ENCODE data around the gene RPL13A.
A peak's percentile ranks its signal among the peaks of the same experiment; 100 is the strongest.
"Not testable (repeated sequence)": the region's sequence is repeated elsewhere in the genome, so short reads cannot be mapped to it uniquely, and the experiment has no call there.

Gene RPL13A

DNA sequence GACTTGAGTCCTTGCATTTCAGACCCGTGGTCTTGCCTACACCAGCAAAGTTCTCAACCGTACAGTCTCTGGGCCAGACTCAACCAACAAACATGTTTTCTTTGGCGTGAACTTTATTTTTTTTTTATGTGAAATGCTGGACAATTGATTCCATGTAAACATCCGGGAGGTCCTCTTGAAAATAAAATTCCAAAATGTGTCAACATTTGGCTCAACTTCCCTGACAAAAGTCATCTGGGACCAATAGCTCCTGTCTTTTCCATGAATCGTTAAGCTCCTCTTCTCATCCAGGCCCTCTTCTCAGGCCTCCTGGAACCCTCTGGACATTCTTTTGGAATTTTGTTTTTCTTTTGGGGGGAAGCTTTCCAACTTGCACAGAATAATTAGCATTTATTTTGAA is 31.6 kb upstream of the RPL13A start:
- DNase-seq (ENCODE audit: low read depth in 4 of 4, low spot score in 1 of 4): no peak

DNA sequence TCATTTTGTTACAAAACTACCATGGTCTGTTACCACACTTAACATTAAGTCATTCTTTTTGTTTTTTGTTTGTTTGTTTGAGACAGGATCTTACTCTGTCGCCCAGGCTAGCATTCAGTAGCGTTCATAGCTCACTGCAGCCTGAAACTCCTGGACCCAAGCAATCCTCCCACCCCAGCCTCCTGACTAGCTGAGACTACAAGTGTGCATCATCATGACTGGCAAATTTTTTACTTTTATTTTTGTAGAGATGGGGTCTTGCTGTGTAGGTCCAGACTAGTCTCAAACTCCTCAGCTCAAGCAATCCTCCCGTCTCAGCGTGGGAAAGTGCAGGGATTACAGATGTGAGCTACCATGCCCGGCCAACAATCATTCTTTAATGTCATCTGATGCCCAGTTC is 31.1 kb upstream of the RPL13A start:
- DNase-seq (ENCODE audit: low read depth in 4 of 4, low spot score in 1 of 4): no peak

DNA sequence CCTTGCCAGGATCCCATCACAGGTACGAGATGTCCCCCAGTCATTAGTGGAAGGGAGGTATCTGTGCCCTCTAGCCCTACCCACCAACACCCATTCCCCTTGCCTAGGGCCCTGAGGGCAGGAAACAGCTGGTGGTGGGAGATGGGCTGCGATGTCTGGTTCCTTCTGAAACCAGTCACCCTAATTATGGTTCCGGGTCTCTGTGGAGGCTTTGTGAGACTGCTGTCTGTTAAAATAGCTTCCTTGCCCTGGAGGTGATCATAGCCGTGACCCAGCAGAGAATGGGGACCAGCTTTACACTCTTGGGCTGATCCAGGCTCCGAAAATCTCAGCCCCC is 28.9 kb upstream of the RPL13A start:
- DNase-seq (ENCODE audit: low read depth in 4 of 4, low spot score in 1 of 4): no peak

DNA sequence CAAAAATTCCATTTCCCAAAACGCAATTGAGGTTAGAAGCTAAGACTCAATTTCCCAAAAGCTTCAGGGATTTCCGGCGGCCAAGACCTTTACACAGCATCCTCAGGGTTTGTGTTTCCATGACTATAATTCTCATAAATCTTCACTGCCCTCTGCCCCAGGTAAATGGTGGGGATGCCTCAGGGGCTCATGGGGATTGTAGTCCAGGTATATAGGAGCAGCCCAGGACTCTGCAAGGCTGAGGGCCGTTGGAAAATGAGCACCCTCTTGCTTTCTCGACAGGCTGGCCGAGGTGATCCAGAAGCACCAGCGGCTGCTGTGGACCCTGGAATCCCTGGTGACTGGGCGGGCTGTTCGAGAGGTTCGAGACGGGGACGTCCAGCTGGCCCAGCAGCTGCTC is 28.0 kb upstream of the RPL13A start:
- DNase-seq (ENCODE audit: low read depth in 4 of 4, low spot score in 1 of 4): no peak

DNA sequence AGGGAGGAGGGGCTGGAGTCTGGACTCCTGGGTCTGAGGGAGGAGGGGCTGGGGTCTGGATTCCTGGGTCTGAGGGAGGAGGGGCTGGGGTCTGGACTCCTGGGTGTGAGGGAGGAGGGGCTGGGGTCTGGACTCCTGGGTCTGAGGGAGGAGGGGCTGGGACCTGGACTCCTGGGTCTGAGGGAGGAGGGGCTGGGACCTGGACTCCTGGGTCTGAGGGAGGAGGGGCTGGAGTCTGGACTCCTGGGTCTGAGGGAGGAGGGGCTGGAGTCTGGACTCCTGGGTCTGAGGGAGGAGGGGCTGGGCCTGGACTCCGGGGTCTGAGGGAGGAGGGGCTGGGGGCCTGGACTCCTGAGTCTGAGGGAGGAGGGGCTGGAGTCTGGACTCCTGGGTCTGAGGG is 26.3 kb upstream of the RPL13A start:
- not testable (repeated sequence) for DNase-seq (ENCODE audit: low read depth in 4 of 4, low spot score in 1 of 4)

DNA sequence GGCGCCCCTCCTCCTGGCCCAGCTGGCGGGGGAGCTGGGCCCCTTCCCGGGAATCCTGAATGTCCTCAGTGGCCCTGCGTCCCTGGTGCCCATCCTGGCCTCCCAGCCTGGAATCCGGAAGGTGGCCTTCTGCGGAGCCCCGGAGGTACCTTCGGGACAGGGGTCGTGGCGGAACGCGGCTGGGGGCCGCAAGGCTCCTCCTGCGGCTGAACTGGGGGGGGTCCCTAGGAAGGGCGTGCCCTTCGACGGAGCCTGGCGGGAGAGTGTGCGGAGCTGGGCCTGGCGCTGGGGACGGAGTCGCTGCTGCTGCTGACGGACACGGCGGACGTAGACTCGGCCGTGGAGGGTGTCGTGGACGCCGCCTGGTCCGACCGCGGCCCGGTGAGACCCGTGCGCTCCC is 25.8 kb upstream of the RPL13A start:
- DNase-seq (ENCODE audit: low read depth in 4 of 4, low spot score in 1 of 4): no peak

DNA sequence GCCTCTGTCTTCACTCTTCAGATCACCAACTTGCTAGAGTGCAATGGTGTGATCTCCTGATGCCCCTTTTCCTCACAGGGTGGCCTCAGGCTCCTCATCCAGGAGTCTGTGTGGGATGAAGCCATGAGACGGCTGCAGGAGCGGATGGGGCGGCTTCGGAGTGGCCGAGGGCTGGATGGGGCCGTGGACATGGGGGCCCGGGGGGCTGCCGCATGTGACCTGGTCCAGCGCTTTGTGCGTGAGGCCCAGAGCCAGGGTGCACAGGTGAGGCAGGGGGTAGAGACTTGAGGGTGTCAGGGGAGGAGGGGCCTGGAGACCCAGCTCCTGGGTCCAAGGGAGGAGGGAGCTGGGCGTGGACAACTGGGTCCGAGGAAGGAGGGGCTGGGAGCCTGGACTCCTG is 24.9 kb upstream of the RPL13A start:
- no peak for DNase-seq (ENCODE audit: low read depth in 4 of 4, low spot score in 1 of 4)

DNA sequence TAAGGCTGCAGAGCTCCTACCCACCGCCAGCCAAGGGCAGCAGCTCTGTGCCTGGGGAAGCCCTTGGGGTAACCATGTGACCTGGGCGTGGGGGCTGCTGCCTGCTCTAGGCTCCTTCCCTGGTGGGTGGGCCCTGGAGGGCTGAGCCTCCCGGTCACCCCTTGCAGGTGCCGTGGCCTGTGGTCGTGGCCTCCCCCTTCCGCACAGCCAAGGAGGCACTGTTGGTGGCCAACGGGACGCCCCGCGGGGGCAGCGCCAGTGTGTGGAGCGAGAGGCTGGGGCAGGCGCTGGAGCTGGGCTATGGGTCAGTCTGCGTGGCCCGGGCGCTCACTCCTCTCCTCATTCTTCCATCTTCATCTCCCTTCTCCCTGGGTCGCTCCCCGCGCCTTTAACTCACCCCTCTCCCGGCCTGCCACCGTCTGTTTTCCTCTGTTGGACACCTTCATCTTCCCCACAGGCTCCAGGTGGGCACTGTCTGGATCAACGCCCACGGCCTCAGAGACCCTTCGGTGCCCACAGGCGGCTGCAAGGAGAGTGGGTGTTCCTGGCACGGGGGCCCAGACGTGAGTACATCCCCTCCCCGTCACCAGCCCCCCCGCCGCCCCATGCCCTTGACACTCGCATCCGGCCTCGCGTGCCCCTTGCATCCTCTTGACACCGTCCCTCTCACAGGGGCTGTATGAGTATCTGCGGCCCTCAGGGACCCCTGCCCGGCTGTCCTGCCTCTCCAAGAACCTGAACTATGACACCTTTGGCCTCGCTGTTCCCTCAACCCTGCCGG is 23.3 kb upstream of the RPL13A start:
- DNase-seq (ENCODE audit: low read depth in 4 of 4, low spot score in 1 of 4): no peak

DNA sequence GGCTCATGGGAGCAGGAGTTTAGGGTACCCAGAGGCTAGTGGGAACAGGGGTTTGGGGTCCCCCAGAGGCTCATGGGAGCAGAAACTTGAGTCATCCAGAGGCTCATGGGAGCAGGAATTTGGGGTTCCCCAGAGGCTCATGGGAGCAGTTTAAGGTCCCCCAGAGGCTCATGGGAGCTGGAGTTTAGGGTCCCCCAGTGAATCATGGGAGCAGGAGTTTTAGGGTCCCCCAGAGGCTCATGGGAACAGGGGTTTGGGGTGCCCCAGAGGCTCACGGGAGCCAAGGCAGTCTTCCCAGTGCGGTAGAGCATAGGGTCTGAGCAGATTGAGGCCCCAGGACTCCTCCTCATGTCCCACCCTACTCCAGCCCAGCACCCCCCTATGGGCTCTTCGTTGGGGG is 22.0 kb upstream of the RPL13A start:
- DNase-seq (ENCODE audit: low read depth in 4 of 4, low spot score in 1 of 4): no peak

DNA sequence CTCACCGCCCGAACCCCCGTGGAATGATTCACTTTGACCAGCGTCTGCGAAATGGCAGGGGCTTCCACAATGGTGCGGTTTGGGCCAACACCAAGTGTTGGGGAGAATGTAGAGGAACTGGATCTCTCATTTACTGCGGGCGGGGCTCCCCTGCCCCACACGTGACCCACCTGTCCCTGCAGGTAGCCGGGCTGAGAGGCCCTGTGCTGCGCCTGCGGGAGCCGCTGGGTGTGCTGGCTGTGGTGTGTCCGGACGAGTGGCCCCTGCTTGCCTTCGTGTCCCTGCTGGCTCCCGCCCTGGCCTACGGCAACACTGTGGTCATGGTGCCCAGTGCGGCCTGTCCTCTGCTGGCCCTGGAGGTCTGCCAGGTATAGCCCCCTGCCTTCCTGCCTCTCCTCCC is 19.2 kb upstream of the RPL13A start:
- no peak for DNase-seq (ENCODE audit: low read depth in 4 of 4, low spot score in 1 of 4)

DNA sequence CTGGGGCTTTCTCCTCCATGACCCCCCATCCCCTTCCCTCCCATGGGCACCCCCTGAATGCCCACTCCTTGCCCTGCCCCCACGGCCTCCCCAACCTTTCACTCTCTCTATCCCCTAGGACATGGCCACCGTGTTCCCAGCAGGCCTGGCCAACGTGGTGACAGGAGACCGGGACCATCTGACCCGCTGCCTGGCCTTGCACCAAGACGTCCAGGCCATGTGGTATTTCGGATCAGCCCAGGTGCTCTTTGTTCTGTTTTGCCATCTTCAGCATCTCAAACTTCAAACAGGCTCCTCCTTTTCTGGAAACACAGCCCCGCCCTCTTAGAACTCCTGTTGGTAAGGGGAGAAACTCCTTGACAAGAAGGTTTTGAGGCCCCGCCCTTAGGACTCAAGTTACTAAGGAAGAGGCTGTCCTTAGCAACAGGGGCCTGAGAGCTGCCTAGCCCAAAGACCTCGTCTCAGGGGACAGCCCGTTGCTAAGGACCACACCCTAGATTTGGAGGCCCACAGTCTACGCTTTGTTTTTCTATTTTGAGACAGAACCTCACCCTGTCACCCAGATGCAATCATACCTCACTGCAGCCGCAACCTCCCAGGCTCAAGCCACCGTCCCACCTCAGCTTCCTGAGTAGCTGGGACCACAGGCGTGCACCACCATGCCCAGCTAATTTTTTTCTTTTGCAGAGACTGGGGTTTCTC is 18.5 kb upstream of the RPL13A start:
- peak in 1 of 4 experiments; percentile 44 for DNase-seq (ENCODE audit: low read depth in 4 of 4, low spot score in 1 of 4)

DNA sequence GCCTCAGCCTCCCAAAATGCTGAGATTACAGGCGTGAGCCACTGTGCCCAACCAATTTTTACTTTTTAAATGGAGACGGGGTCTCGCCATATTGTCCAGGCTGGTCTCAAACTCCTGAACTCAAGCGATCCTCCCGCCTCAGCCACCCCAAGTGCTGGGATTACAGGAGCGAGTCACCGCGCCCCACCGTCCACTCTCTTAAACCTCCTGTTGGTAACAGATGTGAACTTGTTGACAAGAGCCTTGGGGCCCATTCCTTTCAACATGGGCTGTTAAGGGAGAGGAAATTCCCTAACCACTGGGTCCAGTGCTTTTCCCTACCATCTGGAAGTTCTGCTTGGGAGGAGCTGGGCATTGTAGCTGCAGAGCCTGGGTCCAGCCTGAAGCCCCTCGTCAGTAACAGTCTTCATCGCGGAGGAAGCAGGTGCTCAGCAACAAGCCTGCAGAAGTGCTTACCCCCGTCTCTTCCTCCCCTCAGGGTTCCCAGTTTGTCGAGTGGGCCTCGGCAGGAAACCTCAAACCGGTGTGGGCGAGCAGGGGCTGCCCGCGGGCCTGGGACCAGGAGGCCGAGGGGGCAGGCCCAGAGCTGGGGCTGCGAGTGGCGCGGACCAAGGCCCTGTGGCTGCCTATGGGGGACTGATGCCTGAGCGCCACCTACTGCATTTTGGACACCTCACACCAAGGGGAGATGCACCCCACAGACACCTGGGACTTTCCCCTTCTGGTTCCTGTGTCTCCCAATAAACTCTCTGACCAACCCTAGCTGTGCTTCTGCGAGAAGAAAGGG is 17.4 kb upstream of the RPL13A start:
- DNase-seq (ENCODE audit: low read depth in 4 of 4, low spot score in 1 of 4): peak in 2 of 4 experiments; percentile 42 to 74

DNA sequence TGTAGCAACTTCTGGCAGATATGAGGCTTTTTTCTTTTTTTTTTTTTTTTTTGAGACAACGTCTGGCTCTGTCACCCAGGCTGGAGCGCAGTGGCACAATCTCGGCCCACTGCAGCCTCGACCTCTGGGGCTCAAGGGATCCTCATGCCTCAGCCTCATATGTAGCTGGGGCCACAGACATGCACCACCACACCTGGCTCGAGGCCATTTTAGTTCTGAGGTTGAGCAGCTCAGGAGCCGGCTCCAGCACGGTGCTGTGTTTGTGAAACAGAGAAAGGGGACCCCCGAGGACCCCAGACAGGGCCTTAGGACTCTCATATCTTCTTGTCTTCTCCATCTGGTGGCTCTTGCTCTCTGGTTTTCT is 16.8 kb upstream of the RPL13A start:
- no peak for DNase-seq (ENCODE audit: low read depth in 4 of 4, low spot score in 1 of 4)

DNA sequence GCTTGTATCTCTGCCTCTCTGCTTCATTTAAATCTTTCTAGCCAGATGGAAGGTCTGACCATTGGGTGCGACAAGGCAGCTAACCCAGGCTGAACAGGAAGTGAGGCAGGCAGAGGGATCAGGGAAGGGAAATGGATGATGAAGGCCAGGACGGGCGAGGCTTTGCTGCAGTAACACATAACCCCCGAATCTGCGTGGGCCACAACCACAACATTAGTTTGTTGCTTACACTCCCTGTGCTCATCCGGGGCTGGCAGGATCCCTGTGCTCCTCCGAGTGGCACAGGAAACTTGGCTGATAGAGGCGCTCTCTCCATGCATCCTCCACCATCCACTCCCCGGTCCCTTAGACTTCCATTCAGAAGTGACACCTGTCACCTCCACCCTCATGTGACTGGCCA is 14.5 kb upstream of the RPL13A start:
- DNase-seq (ENCODE audit: low read depth in 4 of 4, low spot score in 1 of 4): no peak

DNA sequence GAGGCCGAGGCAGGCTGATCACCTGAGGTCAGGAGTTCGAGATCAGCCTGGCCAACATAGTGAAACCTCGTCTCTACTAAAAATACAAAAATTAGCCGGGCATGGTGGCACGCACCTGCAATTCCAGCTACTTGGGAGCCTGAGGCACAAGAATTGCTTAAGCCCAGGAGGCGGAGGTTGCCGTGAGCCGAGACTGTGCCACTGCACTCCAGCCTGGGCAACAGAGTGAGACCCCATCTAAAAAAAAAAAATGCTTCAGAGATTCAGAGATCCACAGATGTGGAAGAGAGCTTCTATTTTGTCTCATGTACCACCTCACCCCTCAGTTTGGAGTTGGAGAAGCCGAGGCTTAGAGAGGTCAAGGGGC is 13.9 kb upstream of the RPL13A start:
- not testable (repeated sequence) for DNase-seq (ENCODE audit: low read depth in 4 of 4, low spot score in 1 of 4)

DNA sequence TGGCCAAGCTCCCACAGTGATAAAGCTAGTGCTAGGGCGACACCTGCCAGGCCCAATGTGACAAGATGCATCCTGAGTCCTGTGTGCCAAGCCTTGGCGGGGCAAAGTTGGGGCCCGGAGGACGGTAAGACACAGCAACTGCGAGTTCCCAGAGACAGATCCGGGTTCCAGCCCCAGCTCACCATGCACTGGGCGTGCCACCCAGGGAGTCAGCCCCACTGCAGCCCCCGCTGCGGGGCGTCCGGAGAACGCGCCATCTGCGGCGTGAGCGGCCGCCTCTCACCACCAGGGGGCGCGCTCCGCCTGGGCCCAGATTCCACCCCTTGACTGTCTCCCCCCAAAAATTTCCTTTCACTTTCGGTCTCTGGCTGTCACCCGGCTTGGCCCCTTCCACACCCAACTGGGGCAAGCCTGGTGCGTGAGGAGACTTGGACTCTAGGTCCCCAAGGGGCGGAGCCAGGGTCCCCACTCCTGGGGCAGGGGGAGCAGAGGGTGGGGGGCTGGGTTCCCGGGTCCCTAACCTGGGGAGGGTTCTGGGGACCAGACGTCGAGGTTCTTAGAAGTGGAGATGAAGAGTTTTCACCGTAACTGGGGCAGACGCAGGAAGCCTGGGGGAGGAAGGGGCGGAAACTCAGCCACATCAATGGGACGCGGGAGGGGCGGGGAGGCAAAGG is 13.4 kb upstream of the RPL13A start, which contains the start of gene FLT3LG:
Gene FLT3LG, plus strand, starts transcription at position 348 of the 674 bp plus-strand sequence. CDS start 425 bp downstream, outside the sequence.
- DNase-seq (ENCODE audit: low read depth in 4 of 4, low spot score in 1 of 4): peak; percentile 81 to 84 (median 82)

DNA sequence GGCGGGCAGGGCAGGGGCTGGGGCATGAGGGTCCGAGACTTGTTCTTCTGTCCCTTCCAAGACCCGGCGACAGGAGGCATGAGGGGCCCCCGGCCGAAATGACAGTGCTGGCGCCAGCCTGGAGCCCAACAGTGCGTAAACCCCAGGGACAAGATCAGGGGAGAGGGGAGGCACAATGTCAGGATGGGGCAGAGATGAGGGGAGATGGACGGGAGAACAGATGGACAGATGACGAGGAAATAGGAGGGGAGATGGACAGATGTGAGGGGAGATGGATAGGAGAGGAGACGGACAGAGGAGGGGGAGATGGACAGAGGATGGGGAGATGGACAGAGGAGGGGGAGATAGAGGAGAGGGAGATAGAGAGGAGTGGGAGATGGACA is 12.9 kb upstream of the RPL13A start:
- no peak for DNase-seq (ENCODE audit: low read depth in 4 of 4, low spot score in 1 of 4)

DNA sequence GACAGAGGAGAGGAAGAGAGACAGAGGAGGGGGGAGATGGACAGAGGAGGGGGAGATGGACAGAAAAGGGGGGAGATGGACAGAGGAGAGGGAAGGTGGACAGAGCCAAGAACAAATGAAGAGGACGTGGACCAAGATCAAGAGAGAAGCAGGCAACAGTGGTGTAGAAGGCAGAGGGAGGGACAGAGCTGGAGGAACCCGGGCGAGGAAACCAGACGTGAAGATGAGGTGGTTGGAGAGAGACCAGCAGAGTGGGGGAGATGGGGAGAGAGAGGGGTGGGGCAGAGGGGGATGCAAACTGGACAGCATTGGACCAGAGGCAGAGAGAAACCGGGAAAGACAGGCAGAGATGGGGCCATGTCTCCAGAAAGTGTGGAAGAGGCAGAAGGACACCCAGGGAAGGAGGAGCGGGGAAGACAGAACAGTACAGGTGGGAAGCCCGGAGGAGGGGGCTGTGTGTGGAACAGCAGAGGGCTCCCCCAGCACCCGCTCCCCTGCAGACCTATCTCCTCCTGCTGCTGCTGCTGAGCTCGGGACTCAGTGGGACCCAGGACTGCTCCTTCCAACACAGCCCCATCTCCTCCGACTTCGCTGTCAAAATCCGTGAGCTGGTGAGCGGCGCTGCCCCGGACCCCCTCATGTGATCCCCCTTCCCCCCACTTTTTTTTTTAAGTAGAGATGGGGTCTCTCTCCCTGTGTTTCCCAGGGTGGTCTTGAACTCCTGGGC is 12.1 kb upstream of the RPL13A start:
- no peak for DNase-seq (ENCODE audit: low read depth in 4 of 4, low spot score in 1 of 4)

DNA sequence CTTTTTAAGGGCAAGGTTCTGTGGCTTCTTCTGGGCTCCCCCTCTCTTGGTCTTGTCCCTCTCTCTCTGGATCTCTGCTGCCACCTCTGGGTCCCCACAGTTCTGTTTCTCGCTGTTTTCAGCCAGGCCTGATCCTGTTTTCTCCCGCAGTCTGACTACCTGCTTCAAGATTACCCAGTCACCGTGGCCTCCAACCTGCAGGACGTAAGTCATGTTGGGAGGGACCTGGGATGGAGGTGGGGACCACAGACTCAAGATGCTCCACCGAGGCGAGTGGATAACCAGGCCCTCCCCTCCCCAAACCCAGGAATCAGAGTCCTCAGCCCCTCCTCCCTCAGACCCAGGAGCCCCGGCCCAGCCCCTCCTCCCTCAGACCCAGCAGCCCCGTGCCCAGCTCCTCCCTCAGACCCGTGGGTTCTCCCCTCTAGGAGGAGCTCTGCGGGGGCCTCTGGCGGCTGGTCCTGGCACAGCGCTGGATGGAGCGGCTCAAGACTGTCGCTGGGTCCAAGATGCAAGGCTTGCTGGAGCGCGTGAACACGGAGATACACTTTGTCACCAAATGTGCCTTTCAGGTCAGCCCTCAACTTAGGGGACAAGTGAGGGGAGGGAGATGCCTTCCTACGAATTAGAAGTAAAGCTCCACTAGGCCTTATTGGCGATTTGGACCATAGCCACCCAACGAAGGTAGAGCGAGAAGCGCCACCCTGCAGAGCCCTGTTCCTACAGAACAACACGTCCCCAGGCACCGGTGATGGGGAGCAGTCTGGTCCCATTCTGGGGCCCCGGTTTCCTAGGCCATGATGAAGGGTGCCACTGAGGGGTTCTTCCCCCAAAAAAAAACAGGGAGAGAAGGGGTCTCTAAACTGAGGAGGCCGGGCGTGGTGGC is 11.2 kb upstream of the RPL13A start:
- peak in 2 of 4 experiments; percentile 63 to 81 for DNase-seq (ENCODE audit: low read depth in 4 of 4, low spot score in 1 of 4)

Data from stimulated activated CD4-positive, alpha-beta T cell treated with anti-CD3 and anti-CD28 coated beads, Interleukin-1b, Interleukin-23, amount 100 ng/mL, for 24 hours (primary cell).